ENCODE data around the gene SLC35F4.

GRCh38 chr14:57637901-57638300 lies 228.0 kb downstream of the SLC35F4 start:
- TF ChIP-seq CTCF (IDR thresholded peaks at IDR 0.05) (no peak), EP300 (IDR thresholded peaks at IDR 0.05) (no peak)
